T-helper 22 cell (primary cell): Measurements from ENCODE around the gene FAM124B.

ENCODE experiments used
- DNase-seq: peaks from one replicate; pipeline ENCODE4 v3.0.0-alpha.2; 2020; ENCODE audit warnings: low read depth

FAM124B gene

GRCh38 chr2:224379986-224380385 is 21.9 kb downstream of the FAM124B start:
- no peak for DNase-seq

DNA sequence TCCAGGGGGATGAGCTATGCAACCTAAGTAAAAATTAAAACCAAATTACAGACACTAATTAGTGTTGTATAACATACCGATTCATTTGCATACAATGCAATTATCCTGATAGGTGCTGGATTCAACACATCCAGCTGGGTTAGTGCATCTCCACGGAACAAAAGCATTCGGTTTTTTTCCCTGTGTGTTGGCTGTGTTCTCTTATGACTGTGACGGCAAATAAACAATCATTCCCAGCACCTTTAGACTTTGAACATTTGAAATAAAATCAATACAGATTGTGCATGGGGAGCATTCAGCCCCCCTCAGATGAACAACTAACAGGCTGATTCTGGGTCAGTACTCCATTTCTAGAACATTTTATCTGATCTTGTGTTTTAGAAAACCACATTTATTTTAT is 22.7 kb downstream of the FAM124B start:
- DNase-seq: no peak

GRCh38 chr2:224378701-224379097 is 23.2 kb downstream of the FAM124B start:
- DNase-seq: no peak

DNA sequence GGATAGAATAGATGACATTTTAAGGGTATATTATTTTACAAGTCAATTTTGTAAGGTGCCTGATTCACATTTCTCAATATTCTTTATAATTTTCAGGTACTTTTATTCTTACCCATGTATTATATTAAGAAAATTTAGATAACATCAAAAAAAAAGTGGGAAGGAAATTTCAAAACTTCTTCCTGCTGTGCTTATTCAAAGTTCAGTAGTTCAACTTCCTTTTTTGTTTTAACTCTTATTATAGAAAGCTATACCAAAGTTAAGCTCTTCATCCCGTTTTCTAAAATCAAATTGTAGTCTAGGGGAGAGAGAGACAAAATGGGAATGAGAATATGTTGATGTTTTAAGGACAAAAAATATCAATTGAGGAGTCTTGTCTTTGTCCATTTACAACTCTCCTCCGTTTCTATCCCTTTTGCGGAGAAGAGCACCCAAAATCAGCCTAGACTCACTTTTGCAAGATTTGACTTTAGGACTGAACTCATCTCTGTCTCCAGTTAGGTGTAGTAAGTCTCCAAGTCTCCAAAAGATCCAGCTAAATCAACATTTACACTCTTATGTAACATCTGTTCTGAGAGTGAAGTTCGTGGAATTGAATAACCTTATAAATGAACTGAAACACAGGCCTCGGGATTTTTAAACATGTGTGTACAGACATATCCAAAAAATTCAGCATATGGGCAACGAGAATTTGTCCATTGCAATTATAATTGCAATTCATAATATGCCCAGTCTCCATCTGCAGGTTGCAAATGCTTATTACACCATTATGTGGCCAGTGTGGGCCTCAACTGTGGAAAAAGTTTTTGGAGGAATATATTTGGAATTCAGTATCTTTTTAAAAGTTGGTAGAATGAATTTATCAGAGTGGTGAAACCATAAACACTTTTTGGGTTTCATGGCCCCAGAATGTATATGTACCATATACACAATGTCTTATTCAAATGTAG is 23.9 kb downstream of the FAM124B start:
- DNase-seq: no peak

DNA sequence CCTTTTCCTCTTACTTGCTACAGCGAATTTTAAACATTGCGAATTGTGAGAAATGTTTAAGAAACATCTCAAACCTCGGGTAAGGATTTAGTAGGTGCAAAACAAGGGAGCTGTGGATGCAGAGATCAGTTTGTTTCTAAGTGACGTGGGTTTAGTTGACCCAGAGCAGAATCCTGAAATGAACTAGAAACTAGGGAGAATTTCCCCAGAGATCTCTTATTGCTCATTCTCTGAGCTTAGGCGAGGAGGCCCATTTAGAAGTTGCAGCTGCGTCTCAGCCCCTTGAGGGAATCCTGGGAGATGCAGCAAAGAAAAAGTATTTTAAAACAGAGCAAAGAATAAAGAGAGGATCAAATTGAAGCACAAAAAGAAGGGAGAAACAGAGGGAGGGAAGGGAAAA is 29.3 kb downstream of the FAM124B start:
- no peak for DNase-seq

GRCh38 chr2:224369028-224369632 is 32.8 kb downstream of the FAM124B start:
- no peak for DNase-seq

- no peak for DNase-seq
Measured at GRCh38 chr2:224366267-224366844, 35.6 kb downstream of the FAM124B start.

GRCh38 chr2:224365331-224365730 is 36.6 kb downstream of the FAM124B start:
- no peak for DNase-seq

DNA sequence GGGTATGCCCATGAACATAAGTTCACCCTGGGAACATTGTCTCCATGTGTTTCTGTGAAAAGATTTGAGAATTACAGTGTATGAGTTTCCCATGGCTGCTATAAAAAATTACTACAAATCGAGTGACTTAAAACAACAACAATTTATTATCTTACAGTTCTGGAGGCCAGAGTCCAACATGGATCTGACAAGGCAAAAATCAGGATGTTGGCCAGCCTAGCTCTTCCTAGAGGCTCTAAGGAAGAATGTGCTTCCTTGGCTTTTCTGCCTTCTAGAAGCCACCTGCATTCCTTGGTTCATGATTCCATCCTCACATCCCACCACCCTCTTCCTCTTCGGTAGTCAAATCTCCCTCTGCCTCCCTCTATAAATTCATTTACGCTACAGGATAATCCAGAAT is 38.6 kb downstream of the FAM124B start:
- DNase-seq: no peak

GRCh38 chr2:224362094-224362493 is 39.8 kb downstream of the FAM124B start:
- no peak for DNase-seq

GRCh38 chr2:224360801-224361251 is 41.1 kb downstream of the FAM124B start:
- no peak for DNase-seq

DNA sequence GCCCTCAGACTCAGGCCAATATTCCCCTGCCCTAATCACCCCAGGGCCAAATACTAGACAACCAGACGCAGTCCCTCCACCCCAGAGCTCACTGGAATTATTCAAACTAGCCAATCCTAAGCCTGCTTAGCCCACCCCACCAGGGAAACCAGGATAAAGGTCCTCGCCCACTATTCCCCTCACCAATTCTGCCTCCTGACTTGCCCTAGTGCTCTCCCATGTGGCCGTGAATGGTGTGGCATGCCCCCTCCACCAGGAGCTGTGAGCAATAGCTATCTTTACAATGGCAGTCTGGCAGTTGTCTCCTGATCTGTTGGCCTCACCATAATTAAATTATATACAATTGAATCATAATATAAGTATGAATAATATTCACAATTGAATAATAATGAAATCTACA is 42.3 kb downstream of the FAM124B start:
- DNase-seq: no peak

DNA sequence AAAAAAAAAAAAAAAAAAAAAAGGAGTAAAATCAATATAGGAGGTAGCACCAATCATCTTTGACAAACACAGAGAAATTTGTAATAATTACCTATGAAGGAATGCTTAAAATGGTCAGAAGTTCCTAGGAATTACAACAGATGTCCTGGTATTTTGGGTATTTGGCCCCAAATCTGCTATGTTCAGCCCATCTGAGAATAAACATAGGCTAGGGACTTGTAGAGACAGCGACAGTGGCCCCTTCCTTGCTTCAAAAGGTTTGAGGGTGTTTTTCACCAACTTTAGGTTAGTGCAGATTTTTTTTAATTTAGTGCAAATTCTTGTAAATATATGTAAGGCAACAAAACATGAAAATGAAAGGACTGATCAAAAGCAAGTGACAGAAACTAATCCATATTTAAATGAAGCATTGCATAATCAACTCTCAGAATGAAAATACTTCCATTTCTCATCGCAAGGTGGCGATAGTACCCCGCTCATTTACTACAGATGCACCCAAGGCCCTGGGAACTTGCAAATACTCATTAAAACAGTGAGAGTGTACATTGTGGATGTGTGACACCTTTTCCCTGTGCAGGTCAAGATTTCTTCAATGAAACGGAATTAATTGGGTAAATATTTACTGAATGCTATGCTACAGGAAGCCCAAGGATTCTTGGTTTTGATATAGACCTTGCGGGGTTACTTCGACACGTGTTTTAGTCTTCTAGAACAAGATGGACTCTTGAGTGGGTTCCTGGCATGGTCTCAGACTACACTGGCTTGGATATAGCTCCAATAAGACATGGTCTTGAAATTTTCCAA is 44.6 kb downstream of the FAM124B start:
- no peak for DNase-seq

GRCh38 chr2:224354632-224355211 is 47.2 kb downstream of the FAM124B start:
- no peak for DNase-seq

GRCh38 chr2:224350703-224351102 is 51.2 kb downstream of the FAM124B start:
- DNase-seq: no peak

DNA sequence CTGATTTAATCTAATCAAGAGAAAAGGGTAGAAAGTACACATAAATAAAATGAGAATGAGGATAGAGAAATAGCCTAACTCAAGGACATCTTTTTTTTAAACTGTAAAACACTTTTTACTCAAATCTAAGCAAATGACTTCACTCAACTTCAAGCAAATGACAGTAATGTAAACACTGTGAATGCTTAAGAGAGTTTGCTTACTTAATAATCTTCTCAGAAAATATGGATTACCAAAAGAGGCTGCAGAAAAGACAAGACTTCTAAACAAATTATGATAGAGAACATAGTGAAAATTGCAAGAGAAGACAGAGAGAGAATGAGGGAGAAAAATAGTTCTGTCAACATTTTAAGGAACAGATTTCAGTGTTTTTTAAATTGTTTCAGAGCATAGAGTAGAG is 52.5 kb downstream of the FAM124B start:
- DNase-seq: no peak

- no peak for DNase-seq
Measured at GRCh38 chr2:224347176-224348051, 54.5 kb downstream of the FAM124B start.

- DNase-seq: no peak
Measured at GRCh38 chr2:224345492-224345891, 56.4 kb downstream of the FAM124B start.

DNA sequence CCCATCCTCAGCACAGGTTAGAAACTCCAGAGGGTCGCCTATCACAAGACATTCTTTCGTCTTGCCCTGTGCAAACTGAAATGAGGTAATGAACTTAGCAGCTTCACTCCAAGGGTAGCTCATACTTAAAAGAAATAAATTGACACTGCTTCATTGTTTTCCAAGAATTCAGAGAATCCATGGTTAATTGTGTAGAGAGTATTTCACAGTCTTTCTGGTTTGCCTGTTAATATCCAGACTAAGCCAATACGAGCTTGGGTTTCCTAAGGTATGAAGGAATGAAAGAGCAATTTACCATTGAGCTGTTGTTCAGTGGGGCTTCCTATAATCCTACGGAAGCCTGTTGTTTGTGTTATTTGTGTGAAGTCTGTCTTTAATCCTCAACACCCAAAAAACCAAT is 58.7 kb downstream of the FAM124B start:
- DNase-seq: no peak

- DNase-seq: no peak
Measured at GRCh38 chr2:224335991-224336390, 65.9 kb downstream of the FAM124B start.

DNA sequence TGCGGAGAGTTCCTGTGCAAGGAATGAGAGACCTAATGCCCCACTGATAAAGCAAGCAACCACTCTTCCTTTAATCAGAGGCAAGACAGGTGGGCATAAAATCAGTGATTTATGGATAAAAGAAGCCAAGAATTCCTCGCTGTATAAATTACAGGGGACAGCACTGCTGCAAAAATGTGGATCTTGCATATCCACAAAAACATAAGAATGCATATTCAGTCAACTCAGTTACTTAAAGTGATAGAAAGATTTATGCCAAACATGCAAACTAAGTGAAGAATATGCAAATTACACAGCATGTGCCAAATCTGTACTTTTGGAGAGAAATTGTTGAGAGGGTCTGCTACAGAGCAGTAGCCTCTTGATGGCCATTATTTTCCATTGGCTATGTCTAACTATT is 67.2 kb downstream of the FAM124B start:
- DNase-seq: no peak
